GM13976 (cell line): ENCODE measurements around the gene NASP.

ENCODE experiments used
- DNase-seq: peaks from one replicate; pipeline ENCODE4 v3.0.0; 2012; ENCODE audit warnings: low spot score
- in situ Hi-C: fragments of 300-500 bp; cut with MboI; formaldehyde crosslinking; loops from one replicate; pipeline ENCODE4 v1.12.0; 2022; ENCODE audit warnings: low sequenced_read_pairs, mixed read lengths, inconsistent platforms; ENCODE audit not compliant: unreplicated experiment
- TF ChIP-seq, protein P1 (sequence below): IDR thresholded peaks from 2 replicates; pipeline ENCODE4 v1.5.1; 2012; ENCODE audit warnings: borderline replicate concordance, mild to moderate bottlenecking; ENCODE audit not compliant: insufficient read depth; ENCODE audit errors: extremely low read depth, missing control alignments, control extremely low read depth

The NASP gene

GRCh38 chr1:45583666-45584350, at the start of gene NASP:
TSS of gene NASP (plus strand) at chr1:45584041. CDS start at chr1:45584147, 106 bp downstream.
- in situ Hi-C loops = loop anchor here (10.0 kb wide), 1 partner anchor 219 kb away; no protein-coding TSS in a partner anchor
- TF ChIP-seq, protein P1, sequence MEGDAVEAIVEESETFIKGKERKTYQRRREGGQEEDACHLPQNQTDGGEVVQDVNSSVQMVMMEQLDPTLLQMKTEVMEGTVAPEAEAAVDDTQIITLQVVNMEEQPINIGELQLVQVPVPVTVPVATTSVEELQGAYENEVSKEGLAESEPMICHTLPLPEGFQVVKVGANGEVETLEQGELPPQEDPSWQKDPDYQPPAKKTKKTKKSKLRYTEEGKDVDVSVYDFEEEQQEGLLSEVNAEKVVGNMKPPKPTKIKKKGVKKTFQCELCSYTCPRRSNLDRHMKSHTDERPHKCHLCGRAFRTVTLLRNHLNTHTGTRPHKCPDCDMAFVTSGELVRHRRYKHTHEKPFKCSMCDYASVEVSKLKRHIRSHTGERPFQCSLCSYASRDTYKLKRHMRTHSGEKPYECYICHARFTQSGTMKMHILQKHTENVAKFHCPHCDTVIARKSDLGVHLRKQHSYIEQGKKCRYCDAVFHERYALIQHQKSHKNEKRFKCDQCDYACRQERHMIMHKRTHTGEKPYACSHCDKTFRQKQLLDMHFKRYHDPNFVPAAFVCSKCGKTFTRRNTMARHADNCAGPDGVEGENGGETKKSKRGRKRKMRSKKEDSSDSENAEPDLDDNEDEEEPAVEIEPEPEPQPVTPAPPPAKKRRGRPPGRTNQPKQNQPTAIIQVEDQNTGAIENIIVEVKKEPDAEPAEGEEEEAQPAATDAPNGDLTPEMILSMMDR = no peak
- peak; percentile 88 for DNase-seq

DNA sequence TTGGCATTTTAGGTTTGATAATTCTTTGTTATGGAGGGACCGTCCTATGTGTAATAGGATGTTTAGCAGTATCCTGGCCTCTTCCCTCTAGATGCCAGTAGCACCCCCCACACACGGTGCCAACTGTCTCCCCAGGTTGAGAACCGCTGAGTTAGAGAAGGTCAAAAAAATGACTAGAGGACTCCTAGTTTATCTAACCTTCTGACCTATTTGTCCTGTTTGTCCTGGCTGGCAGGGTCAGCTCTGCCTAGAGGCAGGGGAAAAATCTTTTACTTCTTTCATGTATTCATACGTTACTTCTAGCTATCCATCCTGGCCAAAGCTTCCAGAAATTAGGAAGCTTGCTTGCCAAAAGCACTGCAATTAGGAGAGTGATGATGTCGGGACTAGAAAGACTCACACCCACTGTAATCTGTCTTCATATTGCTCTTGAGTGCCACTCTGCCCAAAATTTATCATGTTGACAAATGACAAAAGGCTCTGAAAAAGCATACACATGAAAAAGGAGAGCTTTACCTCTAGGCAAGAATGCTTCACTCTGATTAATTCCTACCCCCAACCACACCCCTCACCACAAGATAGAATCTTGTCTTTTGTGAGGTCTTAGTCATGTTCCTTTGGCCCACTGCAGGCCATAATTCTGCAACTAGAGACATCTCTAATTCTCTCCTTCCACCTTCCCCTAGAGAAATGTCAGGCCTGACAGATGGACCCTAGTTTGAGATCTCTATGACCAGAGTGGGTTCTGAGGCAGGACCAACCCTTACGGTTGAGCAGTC, 47.7 kb upstream of the NASP start:
- in situ Hi-C loops = no loop called here
- TF ChIP-seq, protein P1 = no peak
- no peak for DNase-seq

GRCh38 chr1:45536886-45537285, 47.0 kb upstream of the NASP start:
- DNase-seq = no peak
- in situ Hi-C loops = no loop called here

GRCh38 chr1:45541193-45541592, 42.6 kb upstream of the NASP start:
- in situ Hi-C loops = no loop called here
- TF ChIP-seq, protein P1 = no peak
- DNase-seq = no peak

More at GRCh38 chr1:45536886-45537285, 47.0 kb upstream of the NASP start:
- TF ChIP-seq, protein P1 = no peak

GRCh38 chr1:45542591-45542990, 41.2 kb upstream of the NASP start:
- TF ChIP-seq, protein P1 = no peak
- in situ Hi-C loops = no loop called here
- DNase-seq = no peak

DNA sequence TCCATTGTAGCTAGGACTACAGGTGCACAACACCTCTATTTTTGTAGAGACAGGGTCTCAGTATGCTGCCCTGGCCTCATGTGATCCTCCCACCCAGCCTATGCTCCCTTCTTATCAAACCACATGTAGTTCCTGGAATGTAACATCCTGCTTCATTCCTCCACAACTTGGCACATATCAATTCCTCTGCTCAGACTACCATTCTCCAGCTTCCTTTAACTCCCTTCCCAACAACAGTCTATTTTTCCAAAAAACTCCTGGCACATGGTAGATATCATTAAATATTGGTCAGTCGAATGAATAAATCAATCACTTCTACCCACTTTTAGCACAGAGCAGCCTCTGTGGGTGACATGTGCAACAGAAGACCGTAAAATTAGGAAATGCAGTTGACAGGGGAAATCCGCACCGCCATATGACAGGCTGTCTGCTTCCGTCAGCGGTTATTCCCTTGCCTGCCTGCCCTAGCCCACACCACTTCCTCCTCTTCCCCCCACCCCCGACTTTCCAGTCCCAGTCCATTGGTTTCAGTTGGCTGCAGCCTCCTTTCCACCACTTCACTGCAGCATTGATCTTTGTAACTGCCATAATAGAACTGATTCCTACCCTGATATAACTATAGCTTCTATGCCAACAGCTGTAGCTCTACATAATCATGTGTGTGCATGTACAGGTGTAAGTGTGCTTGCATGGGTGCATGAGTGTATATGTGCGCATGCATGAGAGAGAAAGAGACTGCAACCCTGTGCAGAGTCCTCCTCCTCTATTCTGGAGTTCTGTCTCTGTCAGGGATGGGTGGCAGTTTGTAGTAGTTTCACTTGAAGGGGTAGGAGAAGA, 40.0 kb upstream of the NASP start:
- in situ Hi-C loops = no loop called here
- TF ChIP-seq, protein P1 = no peak
- DNase-seq = no peak
